Activated naive CD4-positive, alpha-beta T cell treated with anti-CD3 and anti-CD28 coated beads, Interleukin-2, amount 50 U/mL, for 24 hours (primary cell): ENCODE results near the gene ASB18.

Experiments
- H3K27ac Mint-ChIP-seq: one replicate; pipeline ENCODE4 v1.8.0; 2021; ENCODE audit warnings: mild to moderate bottlenecking, mixed read lengths
- H3K27me3 Mint-ChIP-seq: one replicate; pipeline ENCODE4 v1.8.0; 2021; ENCODE audit warnings: mixed read lengths
- H3K36me3 Mint-ChIP-seq: one replicate; pipeline ENCODE4 v1.8.0; 2021; ENCODE audit warnings: mixed read lengths
- H3K4me1 Mint-ChIP-seq: one replicate; pipeline ENCODE4 v1.8.0; 2021; ENCODE audit warnings: mixed read lengths
- H3K4me3 Mint-ChIP-seq: one replicate; pipeline ENCODE4 v1.8.0; 2021; ENCODE audit warnings: mild to moderate bottlenecking, mixed read lengths
- H3K9me3 Mint-ChIP-seq: one replicate; pipeline ENCODE4 v1.8.0; 2021; ENCODE audit warnings: mixed read lengths

ASB18 gene

DNA sequence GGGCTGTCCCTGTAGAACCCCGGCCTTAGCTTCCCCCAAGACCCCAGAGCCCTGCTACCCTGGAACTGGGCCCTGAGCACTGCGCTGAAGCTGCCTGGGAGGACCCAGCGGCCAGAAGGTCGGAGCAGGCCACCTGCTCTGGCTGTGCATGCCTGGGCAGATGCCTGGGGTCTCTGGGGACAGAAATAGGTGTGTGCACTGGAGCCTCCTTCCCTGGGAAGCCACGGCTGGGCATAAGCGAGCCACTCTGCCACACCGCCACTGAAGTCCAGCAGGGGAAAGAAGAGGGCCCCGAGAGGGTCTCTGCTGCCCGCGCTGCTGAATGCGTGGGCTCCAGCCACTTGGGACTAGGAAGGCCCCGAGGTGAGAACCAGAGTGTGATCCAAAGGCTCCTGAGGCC, 102.7 kb downstream of the ASB18 start:
- Mint-ChIP-seq H3K9me3 (no peaks in the 10 kb centered on the region), H3K27me3 (peaks cover 40% of the 10 kb centered on the region)

DNA sequence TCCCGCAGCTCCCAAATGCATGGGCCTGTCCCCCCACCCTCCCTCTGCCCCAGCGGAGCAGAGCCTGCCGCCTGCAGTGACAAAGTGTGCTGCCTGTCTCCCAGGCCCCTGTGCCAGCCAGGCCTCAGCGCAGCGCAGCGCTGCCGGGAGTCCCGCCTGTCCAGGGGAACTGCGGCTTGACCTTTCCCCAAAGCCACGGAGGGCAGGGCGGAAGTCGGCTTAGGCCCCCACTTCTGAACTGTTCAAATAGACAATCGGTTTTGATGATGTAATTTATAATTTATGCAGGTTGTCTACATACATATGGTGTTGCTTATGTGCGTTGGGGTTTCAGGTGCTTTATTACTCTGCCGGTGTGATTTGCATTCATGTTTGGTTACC, 103.1 kb downstream of the ASB18 start:
- Mint-ChIP-seq H3K9me3 (no peaks in the 10 kb centered on the region), H3K4me1 (peaks cover 7% of the 10 kb centered on the region), H3K4me3 (no peak overlapping the region), H3K36me3 (no peaks in the 10 kb centered on the region), H3K27ac (no peak overlapping the region), H3K27me3 (peaks cover 36% of the 10 kb centered on the region)

More for the DNA sequence above, 102.7 kb downstream of the ASB18 start:
- Mint-ChIP-seq H3K27ac (no peak overlapping the region), H3K4me3 (no peak overlapping the region), H3K4me1 (peaks cover 10% of the 10 kb centered on the region), H3K36me3 (no peaks in the 10 kb centered on the region)

DNA sequence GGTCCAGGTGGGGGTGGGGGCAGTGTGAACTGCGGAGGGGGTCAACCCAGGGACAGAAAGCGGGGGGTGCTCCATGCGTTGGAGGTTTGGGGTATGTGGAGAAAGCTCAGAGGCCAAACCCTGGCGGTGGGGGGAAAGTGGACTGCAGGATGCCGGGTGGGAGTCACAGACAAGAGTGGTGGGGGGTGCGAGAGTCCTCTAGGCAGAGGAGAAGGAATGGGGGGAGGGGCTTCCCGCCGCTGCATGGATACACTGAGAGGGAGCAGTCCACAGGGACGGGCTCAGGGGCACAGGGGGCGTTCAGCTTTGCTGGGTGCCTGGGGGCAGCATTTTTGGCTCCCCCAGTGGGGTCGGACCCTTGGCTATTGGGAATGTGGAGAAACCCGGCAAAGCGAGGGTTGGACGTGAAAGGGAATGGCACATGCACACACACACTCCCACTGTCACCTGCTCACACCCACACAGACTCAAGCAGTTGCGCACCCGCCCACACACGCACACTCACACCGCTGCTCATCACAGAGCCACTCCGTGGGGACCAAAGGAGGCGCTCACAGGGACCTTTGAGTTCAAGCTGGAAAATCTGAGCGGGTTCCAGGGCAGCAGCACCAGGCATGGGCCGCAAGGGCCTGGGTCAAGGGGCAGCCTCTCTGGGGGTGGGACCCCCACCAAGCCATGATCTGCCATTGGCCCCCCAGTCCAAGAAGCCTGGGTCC, 103.7 kb downstream of the ASB18 start:
- Mint-ChIP-seq H3K9me3 (no peaks in the 10 kb centered on the region), H3K4me3 (no peak overlapping the region), H3K27me3 (peaks cover 33% of the 10 kb centered on the region), H3K36me3 (no peaks in the 10 kb centered on the region), H3K4me1 (peaks cover 7% of the 10 kb centered on the region), H3K27ac (no peak overlapping the region)

DNA sequence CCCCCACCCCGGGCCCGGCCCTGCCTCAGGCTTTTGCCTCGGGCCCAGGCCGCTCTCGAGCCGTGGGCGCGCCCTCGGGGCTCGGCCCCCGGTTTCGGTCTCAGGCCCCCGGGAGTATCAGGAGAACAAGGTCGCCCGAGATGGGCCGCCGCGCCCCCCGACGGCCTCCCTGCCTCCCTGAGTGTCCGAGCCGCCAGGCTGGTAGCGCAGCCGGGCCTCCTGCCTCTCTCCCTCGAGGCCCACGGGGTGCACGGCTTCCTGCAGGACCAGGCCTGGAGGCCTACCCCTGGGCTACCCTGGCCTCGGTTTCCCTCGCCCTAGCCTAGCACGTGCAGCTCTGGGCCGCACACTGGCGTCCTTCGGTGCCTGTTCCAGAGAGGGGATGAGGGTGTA, 104.4 kb downstream of the ASB18 start:
- peaks cover under 1% of the 10 kb centered on the region for H3K9me3 Mint-ChIP-seq
- H3K4me3 Mint-ChIP-seq = no peak overlapping the region
- H3K27ac Mint-ChIP-seq = no peak overlapping the region
- H3K4me1 Mint-ChIP-seq = peaks cover 1% of the 10 kb centered on the region
- H3K36me3 Mint-ChIP-seq = no peaks in the 10 kb centered on the region
- H3K27me3 Mint-ChIP-seq = peaks cover 32% of the 10 kb centered on the region

DNA sequence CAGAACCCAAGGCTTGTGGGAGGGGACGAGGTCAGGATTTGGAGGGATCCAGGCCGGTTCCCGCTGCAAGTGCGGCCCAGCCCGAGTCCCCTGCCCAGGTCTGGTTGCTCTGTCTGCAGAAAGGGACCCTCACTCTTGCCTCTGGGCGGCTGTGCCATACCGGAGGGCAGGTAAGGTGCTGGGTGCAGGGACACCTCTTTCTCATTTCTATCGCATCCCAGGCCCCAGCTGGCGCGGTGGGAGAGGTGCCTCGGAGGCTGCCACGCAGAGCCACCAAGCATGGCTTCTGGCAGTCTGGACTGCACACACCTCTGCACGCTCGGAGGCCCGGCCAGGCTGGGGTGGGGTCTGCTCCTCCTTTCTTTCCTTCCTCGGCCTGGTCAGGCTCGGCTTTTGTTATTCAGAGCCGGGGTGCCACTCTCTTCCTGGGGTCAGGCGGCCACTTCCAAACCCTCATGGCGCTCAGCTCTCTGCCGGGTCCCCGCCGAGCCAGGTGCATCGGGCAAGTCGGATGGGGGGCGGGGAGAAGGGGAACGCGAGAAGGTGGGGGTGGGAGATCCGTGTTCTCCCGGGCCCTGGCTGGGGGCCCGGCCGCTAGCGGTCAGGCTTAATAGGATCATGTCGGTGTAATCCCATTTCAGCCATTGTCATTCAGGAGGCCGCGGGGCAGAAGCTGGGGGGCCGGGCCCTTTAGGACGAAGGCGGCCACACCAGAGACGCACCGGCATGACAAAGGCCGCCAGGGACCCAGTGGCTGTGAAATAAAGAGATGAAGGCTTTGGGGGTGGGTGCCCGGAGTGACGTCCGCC, 105.0 kb downstream of the ASB18 start:
- H3K9me3 Mint-ChIP-seq = peaks cover 6% of the 10 kb centered on the region
- no peak overlapping the region for H3K4me3 Mint-ChIP-seq
- H3K27ac Mint-ChIP-seq = no peak overlapping the region
- no peaks in the 10 kb centered on the region for H3K36me3 Mint-ChIP-seq
- peaks cover 31% of the 10 kb centered on the region for H3K27me3 Mint-ChIP-seq
- H3K4me1 Mint-ChIP-seq = no peaks in the 10 kb centered on the region

DNA sequence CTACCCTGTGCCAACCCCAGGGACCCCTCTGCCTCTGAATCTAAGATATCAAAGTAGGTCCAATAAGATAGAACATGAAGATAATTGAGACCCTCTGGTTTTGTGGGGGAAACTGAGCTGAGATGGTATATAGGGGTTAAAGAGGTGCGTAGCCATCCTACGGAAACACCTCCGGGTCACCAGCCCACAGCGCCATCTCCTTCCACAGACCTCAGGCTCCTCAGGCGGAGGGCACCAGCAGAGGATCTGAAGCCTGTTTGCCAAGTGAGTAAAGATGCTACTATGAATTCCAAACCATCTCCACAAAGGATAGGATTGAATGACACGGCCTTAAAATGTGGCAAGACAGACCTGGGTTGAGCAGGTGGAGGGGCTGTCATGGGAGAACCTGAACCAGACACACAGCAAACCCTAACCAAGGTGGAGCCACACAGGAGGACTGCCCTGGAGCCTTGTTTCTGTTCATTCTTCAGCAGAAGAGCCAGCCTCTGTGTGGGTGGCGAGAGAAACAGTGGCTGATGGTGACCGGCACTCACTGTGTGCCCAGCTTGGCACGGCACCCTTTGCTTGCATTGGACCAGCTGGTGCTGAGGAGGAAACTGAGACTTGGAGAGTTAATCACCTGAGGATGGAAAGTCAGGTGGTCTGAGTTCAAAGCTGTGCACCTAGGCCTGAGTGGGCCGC, 106.2 kb downstream of the ASB18 start:
- Mint-ChIP-seq H3K4me1 (no peaks in the 10 kb centered on the region), H3K27ac (no peak overlapping the region), H3K9me3 (peaks cover 6% of the 10 kb centered on the region), H3K4me3 (no peak overlapping the region), H3K27me3 (peaks cover 31% of the 10 kb centered on the region), H3K36me3 (no peaks in the 10 kb centered on the region)

DNA sequence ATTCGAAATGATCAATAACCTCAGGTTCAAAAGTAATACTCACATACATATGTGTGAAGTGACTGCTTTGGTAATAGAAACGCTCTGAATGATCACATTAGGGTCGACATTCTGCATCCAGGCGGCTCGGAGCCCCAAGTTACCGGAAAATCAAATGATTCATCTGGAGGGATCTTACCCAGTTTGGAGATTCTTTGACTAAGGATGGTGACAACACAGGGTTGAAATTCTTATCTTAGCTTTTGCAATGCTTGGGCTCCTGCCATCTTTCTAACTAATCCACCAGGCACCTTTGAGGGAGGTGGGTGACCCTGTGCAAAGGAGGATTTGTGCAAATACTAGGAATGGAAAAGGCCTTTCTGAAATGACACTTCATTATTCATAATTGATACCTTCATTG, 106.8 kb downstream of the ASB18 start:
- Mint-ChIP-seq H3K27ac (no peak overlapping the region), H3K9me3 (peaks cover 8% of the 10 kb centered on the region), H3K27me3 (peaks cover 27% of the 10 kb centered on the region)

DNA sequence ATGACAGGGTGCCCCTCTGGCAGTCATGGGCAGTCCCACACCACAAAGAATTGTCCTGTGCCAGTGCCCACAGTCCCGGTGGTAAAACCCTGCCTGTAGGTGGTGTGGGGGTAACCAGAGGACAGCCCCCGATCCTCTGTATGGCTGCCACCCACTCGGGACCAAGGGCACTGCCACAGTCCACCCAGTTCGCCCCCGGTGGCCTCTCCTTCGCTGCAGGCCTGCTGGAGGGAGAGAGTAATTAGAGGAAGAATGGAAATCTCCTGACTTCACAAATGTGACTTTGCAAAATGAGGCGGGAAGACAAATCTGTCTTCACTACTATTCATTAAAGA, 107.4 kb downstream of the ASB18 start:
- H3K4me1 Mint-ChIP-seq = no peaks in the 10 kb centered on the region
- no peak overlapping the region for H3K4me3 Mint-ChIP-seq
- peaks cover 23% of the 10 kb centered on the region for H3K27me3 Mint-ChIP-seq
- peaks cover 11% of the 10 kb centered on the region for H3K9me3 Mint-ChIP-seq
- H3K36me3 Mint-ChIP-seq = no peaks in the 10 kb centered on the region
- H3K27ac Mint-ChIP-seq = no peak overlapping the region

More for the DNA sequence above, 106.8 kb downstream of the ASB18 start:
- Mint-ChIP-seq H3K4me1 (no peaks in the 10 kb centered on the region), H3K36me3 (no peaks in the 10 kb centered on the region), H3K4me3 (no peak overlapping the region)

DNA sequence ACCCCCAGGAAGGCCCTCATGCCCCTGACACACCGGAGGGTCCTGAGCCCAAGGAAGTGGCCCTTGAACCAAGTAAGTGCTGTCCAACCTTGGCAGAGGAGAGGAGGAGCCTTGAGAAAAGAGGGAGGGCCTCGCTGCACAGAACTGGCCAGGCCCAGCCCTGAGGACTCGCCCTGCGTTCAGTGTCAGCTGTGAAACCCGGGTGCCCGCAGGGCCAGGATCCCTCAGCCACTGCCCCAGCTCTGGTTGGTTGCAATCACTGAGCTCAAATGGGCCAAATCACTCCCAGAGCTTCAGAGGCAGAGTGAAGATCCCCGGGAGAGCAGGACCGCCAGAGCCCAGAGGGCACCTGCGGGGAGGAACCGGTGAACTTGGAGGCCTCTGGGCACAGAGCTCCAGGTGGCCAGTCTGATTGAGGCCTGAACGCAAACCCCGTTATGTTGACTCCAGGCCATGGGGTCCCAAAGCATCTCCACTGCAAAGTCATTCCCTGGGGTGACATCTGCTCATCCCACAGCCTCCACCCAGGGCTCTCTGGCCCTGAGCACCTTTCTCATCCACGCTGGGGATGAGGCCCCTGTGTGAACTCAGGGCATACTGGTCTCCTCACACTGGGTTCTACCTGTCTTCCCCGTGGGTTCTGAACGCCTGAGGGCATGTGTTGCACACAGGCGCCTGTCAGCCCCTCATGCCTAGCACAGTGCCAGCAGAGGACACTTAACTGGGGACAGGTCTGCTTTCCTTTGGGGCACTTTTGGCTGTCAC, 107.9 kb downstream of the ASB18 start:
- H3K4me3 Mint-ChIP-seq = no peak overlapping the region
- H3K4me1 Mint-ChIP-seq = no peaks in the 10 kb centered on the region
- H3K36me3 Mint-ChIP-seq = no peaks in the 10 kb centered on the region
- H3K27me3 Mint-ChIP-seq = peaks cover 22% of the 10 kb centered on the region
- H3K9me3 Mint-ChIP-seq = peaks cover 11% of the 10 kb centered on the region
- no peak overlapping the region for H3K27ac Mint-ChIP-seq

DNA sequence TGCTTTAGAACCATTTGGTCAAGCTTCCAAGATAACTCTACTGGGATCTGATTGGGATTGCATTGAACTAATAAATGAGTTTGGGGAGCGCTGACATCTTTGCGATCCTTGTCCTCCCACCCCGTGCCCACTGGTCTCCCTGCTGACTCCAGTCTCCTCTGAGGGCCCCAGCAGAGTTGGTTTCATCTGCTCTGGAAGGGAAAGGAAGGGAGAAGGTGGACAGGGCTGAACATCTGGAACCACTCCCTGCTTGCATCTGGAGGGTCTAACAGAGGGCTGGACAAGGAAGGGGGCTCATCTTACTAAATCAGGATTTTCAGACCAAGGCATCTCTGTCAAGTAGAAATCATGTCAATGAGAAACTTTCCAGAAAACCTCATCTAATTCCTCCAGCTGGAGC, 108.8 kb downstream of the ASB18 start:
- H3K27me3 Mint-ChIP-seq = peaks cover 20% of the 10 kb centered on the region
- H3K9me3 Mint-ChIP-seq = peaks cover 11% of the 10 kb centered on the region
- no peaks in the 10 kb centered on the region for H3K36me3 Mint-ChIP-seq
- no peak overlapping the region for H3K4me3 Mint-ChIP-seq
- H3K4me1 Mint-ChIP-seq = no peaks in the 10 kb centered on the region
- no peak overlapping the region for H3K27ac Mint-ChIP-seq

DNA sequence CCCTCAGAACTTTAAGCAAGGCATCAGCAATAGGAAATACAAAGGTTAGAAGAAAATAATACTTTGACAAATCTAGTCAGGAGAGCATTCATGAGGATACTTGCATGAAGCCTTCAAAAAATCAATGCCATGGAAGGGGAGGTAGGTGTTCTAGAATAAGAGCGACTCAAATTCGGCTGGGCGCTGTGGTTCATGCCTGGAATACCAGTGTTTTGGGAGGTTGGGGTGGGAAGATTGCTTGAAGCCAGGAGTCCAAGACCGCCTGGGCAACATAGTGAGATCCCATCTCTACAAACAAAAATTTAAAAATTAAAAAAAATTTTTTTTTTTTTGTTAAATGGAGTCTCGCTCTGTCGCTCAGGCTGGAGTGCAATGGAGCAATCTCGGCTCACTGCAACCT, 117.8 kb downstream of the ASB18 start:
- H3K4me3 Mint-ChIP-seq = no peak overlapping the region
- H3K27ac Mint-ChIP-seq = no peak overlapping the region
- H3K36me3 Mint-ChIP-seq = no peaks in the 10 kb centered on the region
- no peaks in the 10 kb centered on the region for H3K4me1 Mint-ChIP-seq
- H3K27me3 Mint-ChIP-seq = peaks cover 12% of the 10 kb centered on the region
- H3K9me3 Mint-ChIP-seq = no peaks in the 10 kb centered on the region

DNA sequence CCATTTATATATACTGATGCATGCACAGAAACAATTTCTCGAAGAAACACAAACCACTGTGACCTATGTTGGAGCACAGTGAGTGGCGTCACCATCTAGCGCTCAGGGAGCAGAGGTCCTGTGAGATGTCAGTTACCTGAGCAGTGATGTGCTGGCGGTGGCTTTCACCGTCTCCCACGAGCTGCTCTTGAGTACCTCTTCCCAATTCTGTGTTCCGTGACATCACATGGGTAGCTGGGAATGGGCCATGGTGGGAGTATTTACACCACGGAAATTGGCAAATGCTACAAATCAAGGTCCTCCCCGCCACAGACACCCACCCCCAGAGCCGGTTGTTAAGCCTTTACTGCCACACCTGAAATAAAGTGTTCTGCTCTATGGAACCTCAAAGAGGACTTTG, 120.4 kb downstream of the ASB18 start:
- Mint-ChIP-seq H3K36me3 (no peaks in the 10 kb centered on the region), H3K4me1 (no peaks in the 10 kb centered on the region), H3K27ac (no peak overlapping the region), H3K9me3 (no peaks in the 10 kb centered on the region), H3K4me3 (no peak overlapping the region), H3K27me3 (peaks cover 19% of the 10 kb centered on the region)
